A549 (cell line): ENCODE results near the gene HMGCL.

ENCODE experiments used
- CTCF ChIP-seq: fragments of >200 bp; sonication (Bioruptor Twin); formaldehyde crosslinking; IDR thresholded peaks from 3 replicates; pipeline ENCODE4 v1.5.1; 2016
- EP300 ChIP-seq, 2 experiments: fragments of >200 bp; sonication (Bioruptor Twin); formaldehyde crosslinking; IDR thresholded peaks; 2 replicates in 1 of 2; 3 replicates in 1 of 2; pipeline ENCODE4 v1.6.1; 2016 to 2017
- GATA3 ChIP-seq: IDR thresholded peaks from 2 replicates; pipeline ENCODE4 v1.6.1; 2012; ENCODE audit warnings: borderline replicate concordance
- HOXB5 ChIP-seq: fragments of 250-450 bp; sonication (Bioruptor Pico); IDR thresholded peaks from 2 replicates; pipeline ENCODE4 v1.5.0; 2020; ENCODE audit warnings: mild to moderate bottlenecking, moderate library complexity
- JUNB ChIP-seq: fragments of >200 bp; sonication (Bioruptor Twin); formaldehyde crosslinking; IDR thresholded peaks from 2 replicates; pipeline ENCODE4 v1.6.1; 2016
- POLR2A ChIP-seq: IDR thresholded peaks from 2 replicates; pipeline ENCODE4 v1.6.1; 2012; ENCODE audit warnings: mild to moderate bottlenecking, low read length
- POLR2AphosphoS2 ChIP-seq: conservative IDR thresholded peaks from 2 replicates; pipeline ENCODE4 v1.6.1; 2012; ENCODE audit warnings: low read length, improper control_type of control experiment, inconsistent platforms
- RAD21 ChIP-seq, 2 experiments: fragments of >200 bp in 1 of 2; sonication (Bioruptor Twin) in 1 of 2; formaldehyde crosslinking in 1 of 2; IDR thresholded peaks in 1 of 2; conservative IDR thresholded peaks in 1 of 2; 2 replicates in 1 of 2; 3 replicates in 1 of 2; pipeline ENCODE4 v1.6.1; 2012 to 2018; ENCODE audit warnings: inconsistent platforms in 1 of 2
- RCOR1 ChIP-seq: fragments of 150-350 bp; IDR thresholded peaks from 2 replicates; pipeline ENCODE4 v1.6.1; 2014; ENCODE audit warnings: antibody characterized with exemption, low read length, low read depth
- REST ChIP-seq: fragments of 200-600 bp; sonication (generic); IDR thresholded peaks from 2 replicates; pipeline ENCODE4 v1.6.1; 2016; ENCODE audit warnings: antibody characterized with exemption, mild to moderate bottlenecking, moderate library complexity
- USF2 ChIP-seq: fragments of 450-650 bp; IDR thresholded peaks from 2 replicates; pipeline ENCODE4 v1.6.1; 2014; ENCODE audit warnings: antibody characterized with exemption
- ZFP36 ChIP-seq: fragments of 450-650 bp; IDR thresholded peaks from 2 replicates; pipeline ENCODE4 v1.6.1; 2014; ENCODE audit warnings: borderline replicate concordance; ENCODE audit not compliant: partially characterized antibody

- TF ChIP-seq POLR2A, result no peak
- TF ChIP-seq JUNB, result no peak
- TF ChIP-seq CTCF, result no peak
- TF ChIP-seq POLR2AphosphoS2, result no peak
- no peak for TF ChIP-seq RAD21 (conservative IDR thresholded peaks at IDR 0.05 in 1 of 2, IDR thresholded peaks at IDR 0.05 in 1 of 2)
- TF ChIP-seq EP300 (IDR thresholded peaks at IDR 0.05), result no peak
- TF ChIP-seq REST, result no peak
- TF ChIP-seq GATA3, result no peak
- TF ChIP-seq RCOR1, result no peak
- TF ChIP-seq HOXB5, result no peak
- TF ChIP-seq ZFP36, result no peak
- TF ChIP-seq USF2, result no peak
Observed at GRCh38 chr1:23787701-23788100, 37.5 kb downstream of the HMGCL start.
